Amniotic epithelial cell (primary cell): ENCODE data around the gene NRAS.
"Not testable (repeated sequence)": the region's sequence is repeated elsewhere in the genome, so short reads cannot be mapped to it uniquely, and the experiment has no call there.

Experiments
- DNase-seq: peaks from one replicate; pipeline ENCODE4 v3.0.0-alpha.2; 2010; ENCODE audit warnings: low read depth

The NRAS gene

DNA sequence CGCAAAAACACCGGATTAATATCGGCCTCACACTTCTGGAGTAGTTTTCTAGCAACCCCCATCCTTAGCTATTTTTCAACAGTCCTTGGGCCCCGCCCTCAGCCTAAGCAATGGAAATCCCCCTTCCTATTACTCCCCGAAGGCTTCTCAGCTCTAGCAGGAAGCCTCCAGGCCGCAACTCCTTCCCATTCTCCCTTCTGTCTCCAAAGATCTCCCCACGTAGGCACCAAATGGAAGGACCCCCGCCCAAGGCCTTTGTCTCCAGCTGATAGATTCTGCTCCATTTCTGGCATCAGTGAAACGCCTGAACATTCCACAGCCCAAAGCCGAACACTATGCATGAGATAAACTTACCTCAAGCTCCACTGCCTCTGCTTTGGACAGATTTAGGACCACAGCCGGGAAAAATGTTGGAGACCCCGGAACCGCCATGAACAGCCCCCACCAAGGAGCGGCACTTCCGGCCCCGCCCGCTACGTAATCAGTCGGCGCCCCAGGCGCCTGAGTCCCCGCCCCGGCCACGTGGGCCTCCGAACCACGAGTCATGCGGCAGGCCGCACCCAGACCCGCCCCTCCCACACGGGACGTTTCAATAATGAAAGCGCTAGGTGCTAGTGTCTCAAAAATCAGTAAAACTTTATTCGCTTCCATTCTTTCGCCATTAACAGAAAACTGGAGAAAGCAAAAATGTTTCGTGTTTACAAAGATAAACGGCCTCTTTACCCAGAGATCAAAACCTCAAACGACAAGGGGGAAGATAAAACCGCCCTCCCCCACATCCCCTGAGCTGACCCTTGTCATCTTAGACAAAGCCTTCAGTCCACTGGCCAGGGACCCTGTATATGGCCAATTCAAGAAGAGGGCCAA lies at the start of gene NRAS:
Gene NRAS (minus strand): TSS at position 468 of the 867 bp plus-strand sequence. CDS start 611 bp downstream, outside the sequence.
- peak; percentile 83 for DNase-seq

DNA sequence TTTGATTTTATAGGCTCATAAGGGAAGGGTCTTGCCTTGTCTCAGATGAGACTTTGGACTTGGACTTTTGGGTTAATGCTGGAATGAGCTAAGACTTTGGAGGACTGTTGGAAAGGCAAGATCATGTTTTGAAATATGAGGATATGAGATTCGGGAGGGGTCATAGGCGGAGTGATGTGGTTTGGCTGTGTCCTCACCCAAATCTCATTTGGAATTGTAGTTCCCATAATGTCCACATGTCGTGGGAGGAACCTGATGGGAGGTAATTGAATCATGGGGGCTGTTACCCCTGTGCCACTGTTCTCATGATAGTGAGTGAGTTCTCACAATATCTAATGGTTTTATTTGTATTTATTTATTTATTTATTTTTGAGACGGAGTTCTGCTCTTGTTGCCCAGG lies 48.1 kb upstream of the NRAS start:
- DNase-seq, result no peak

DNA sequence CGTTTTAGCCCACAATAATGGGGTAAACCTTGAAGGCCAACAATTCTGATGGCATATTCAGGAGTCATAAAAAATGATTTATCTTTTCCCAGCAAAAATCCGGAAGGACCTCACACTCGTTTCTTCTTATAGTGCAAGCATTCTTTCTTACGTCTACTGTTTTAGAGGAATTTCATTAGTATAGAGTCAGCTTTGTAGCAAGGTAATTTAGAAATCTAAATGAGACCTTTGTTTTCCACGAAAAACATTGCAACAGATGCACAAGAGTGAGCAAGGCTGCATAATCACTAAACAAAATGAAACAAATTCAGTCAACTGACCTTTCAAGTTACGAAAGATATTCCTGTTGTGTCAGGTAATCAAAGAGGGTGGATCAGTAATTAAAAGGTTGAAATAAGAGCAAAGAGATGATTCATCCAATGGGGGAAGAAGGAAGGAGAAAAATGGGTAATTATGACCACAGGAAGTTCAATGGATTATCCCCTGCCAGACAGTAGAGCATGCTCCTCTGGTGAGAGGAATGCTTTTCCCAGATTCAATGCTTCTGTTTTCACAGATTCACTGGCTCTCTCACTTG lies 41.8 kb upstream of the NRAS start:
- peak; percentile 63 for DNase-seq

DNA sequence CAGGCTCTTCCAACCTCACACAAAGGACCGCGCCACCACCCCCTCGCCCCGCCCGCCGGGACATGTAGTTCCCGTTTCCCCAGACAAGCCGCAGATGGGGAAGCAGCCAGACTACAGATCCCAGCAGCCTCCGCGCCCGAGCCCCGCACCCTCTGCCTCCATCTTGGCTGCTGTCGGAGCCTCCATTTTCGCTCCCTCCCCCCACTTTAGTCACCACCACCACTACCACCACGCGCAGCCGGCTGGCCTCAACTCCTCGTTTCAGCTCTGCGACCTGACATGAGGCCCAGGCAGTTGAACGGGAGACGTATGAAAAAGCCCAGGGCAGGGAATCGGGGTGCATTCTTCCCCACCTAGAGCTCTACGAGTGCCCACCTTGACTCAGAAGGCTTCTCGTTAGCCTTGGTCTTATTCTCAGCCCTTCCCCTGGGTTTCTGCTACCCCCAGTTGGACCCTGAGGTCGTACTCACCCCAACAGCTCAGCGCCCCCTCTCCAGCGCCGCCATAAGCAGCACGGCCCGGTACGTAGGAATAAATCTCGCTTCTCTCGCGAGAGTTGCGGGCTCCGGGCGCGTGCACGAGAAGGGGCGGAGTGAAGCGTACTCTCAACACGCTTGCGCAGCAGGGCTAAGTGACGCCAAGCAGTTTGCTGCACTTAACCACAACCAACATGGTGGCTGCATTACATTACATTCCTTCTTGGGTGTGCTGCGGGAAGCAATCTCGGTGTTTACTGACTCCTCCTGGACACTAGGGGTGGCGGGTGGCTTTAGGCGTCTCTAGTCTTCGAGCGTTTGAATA lies 41.1 kb upstream of the NRAS start, which contains the start of gene CSDE1:
Gene CSDE1 (minus strand): TSS at position 530 of the 801 bp plus-strand sequence. CDS start 18,094 bp downstream, outside the sequence.
- DNase-seq, result peak; percentile 98

DNA sequence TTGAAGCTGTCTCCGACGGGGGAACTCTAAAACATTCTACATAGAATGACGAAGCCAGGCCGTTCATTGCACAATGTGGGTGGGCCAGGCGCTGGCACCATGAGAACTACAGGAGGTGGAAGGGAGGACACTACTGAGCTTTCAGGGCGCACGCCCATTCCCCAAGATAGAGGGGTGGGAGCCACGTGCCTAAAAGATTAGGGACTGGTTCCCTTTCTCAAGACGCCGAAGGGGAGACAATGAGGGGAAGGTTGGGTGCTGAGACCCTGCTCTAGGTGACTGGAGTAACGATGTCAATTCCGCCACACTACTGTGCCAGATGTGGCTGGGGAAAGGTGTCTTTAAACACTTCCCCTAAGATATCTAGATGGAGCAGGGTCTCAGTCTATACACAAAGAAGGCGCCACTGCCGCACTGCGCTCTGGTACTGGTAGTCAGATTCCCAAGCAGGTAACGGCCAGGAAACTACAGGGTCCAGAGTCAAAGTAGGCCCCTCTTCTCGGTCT lies 40.4 kb upstream of the NRAS start:
- peak; percentile 65 for DNase-seq

DNA sequence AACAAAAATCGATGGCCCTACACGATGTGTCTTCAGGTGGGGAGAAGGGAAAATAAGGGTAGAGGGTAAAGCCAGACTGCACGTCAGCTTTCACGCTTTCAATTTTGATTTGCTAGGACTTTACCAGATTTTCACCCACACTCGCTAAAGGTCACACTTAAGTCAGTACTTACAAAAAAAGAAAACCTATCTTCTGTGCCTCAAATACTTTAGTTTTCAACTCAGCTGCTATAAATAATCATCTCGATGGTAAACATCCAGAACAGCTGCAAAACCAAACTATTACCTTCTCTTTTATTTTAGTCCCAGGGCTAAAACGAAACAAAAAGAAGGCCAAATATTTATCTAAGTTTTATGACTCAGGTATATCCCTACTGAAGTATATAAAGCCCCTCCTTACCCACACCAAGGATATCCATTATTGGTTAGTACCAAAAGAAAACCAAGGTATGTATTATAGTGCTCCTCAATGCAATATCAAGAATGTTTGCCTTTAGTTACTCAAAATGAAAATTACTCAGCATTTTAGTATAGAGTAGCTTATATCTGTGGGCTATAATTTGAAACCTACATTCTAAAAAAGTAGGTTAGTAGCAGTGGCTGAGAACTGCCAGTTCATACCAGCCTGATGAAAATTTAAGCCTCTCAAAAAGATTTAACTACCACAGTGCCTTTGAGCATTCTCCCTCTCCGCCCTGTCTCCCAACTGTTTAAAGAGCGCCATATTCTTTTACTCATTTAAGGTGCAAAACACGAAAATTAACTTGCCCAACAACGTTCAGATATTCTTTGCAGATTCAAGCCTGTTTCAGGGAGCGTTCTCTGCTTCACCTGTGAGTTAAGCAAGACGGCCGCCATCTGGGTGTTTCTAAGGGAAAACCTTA lies 39.7 kb upstream of the NRAS start:
- no peak for DNase-seq

DNA sequence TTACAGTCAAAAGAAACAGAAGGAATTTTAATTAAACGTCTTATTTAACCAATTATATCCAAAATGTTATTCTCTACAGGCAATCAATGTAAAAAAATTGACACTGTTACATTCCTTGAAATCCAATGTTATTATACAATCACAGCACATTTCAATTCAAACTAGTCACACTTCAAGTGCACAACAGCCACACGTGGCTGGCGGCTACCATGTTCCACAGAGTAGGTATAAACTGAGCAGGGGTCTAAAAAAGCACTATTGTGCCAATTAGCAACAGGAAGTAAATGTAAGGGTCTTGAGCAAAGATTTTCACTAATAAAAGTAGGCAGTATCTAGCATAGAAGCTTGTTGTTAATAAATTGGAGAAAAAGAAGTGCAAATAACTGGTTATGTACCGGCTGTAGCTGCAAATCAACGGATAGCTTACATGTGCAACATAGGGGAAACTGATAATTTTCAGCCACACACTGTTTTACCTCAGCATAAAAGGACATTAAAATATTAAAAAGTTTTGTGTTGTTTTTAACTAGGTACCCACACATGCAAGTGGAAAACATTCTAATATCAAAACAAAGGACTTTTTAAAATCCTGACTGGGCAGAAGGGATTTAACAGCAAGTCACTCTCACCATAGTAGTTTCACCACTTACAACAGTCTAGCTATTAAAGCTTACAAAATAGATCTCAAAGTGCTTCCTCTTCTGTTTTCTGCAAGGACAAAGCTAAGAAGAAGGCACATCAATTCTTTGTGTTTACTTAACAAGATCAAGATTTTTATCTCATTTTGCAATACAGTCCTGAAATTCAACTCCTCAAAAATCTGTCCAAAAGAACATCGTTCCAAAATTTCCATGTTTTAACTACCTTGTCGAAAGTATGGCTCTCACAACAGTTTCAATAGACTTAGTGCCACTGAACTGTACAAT lies 38.7 kb upstream of the NRAS start:
- DNase-seq, result no peak

DNA sequence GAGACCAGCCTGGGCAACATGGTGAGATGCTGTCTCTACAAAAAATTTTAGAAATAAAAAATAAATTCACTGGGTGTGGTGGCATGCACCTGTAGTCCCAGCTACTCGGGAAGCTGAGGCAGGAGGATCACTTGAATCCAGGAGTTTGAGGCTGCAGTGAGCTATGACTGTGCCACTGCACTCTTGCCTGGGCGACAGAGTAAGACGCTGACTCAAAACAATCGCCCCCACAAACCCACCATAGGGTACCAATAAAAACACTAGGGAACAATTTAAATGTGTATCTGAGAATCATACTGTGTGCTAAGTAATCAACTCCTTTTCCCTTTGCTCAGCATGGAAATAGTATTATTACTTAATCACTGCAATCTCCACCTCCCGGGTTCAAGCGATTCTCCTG lies 37.1 kb upstream of the NRAS start:
- DNase-seq, result not testable (repeated sequence)

DNA sequence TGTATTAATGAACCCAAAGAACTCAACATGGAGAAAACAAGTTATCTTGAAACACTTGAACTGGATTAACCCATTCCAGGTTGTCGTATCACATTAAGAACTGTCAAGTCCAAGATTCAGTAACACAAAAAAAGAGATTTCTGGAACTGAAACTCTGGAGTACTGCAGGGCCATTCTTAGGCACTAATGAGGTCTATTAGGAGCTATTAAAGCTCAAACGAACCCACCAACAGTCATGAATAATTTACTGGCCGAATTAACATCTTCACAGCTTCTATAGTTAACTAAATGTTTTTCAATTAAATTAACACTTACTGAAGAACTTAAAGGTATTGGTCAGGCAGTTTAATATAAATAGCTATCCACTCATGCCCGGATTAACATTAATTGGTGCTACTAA lies 36.6 kb upstream of the NRAS start:
- DNase-seq, result no peak

DNA sequence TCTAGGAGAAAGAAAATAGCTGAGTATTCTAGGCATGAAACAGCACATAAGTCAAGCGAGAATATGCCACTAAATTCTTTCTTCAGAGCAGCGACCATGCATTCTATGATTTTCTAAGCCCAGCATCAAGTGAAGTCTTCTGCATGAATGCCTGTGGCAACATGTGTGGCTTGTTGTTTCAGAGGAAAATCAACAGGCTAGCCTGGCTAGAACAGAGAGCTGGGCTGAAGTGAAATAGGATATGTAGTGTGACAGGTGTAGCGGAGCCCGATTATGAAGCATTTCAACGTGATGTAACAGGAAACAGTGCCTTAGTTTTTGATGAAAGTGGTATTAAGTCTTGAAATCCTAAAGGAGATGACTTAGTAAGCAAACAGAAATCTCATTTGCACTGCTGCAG lies 34.2 kb upstream of the NRAS start:
- peak; percentile 11 for DNase-seq

DNA sequence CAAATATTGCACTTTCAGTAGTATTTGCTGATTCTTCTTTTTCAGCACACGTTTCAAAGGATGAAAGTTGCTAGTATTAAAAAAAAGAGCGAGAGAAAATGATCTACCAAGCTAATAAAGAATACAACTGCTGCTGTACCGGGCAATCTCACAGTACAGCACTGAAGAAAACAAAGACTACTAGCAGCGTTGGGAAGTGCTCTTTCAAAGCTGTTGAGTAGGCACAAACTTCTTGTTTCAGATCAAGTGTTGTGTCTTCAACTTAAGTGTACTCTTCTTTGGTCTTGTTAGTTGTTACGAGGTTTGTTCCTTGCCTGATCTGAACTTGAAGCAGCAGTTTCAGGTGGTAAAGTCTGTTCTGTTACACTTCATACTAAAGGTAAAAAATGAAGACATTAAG lies 33.3 kb upstream of the NRAS start:
- DNase-seq, result no peak

DNA sequence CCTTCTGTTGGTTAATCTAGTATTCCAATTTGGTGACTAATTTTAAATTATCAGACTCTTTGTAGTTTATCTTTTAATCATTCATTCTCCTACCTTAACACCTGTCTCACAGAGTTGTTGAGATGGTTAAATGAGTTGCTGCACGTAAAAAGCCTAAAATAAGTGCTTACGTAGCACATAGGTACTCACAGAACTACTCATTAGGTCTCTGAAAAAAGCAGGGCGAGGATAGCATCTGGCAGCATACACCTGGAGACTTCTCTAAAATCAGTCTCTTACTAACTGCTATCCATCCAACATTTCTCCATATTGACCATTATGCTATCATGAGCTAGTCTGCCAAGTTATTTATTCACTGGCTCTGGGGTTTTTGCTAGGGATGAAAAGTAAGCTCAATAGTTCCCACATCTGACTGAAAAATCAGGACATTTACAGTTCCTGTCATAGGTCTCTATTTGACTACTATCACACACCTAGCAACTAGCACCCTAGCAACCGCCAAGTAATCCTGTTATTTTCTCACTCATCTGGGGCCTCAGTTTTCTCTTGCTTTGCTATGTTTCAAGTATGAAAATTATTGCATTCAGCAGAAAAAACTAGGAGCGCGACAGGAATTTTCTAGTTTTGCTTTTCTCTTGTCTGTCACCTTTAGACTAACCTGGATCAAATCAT lies 30.0 kb upstream of the NRAS start:
- no peak for DNase-seq

DNA sequence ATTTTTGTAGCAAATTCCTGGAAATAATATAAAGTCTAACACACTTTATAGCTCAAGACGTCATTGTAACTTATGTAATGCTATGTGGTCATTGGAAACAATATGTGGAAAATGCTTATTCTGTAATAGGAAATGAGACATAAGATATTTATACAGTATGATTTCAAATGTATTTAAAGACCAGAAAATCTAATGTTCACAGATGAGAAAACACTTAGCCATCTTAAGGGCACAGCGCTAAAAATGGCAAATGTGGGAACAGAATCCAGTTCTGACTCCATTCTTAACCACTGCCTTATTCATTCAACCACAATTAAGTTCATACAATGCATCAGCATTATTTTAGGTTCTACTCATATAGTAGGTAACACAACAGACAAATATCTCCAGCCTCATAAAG lies 28.7 kb upstream of the NRAS start:
- DNase-seq, result peak; percentile 35

DNA sequence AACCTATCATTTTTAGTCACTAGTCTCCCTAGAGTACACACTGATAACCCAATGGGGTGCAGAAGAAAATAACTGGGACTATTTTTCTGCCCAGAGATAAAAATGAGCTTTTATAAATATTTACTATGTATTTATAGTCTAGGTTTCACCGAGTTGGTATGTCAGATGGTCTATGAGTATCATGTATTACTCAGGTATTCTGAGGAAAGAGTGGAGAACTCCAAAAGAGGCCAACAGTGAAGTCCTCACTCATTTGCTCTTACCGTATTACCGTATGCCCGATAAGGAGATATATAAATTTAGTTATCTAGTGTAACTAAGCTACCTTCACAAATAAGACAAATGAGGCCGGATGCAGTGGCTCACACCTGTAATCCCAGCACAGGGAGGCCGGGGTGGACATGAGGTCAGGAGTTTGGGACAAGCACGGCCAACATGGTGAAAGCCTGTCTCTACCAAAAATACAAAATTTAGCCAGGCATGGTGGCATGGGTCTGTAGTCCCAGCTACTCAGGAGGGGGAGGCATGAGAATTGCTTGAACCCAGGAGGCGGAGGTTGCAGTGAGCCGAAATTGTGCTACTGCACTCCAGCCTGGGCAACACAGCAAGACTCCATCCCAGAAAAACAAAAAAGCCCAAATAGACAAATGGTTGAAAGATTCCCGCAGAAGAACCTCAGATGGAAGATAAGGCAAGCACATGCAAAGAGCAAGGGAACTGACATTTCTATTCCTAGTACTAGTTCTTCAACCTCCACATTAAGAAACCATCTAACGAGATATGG lies 25.6 kb upstream of the NRAS start:
- no peak for DNase-seq

DNA sequence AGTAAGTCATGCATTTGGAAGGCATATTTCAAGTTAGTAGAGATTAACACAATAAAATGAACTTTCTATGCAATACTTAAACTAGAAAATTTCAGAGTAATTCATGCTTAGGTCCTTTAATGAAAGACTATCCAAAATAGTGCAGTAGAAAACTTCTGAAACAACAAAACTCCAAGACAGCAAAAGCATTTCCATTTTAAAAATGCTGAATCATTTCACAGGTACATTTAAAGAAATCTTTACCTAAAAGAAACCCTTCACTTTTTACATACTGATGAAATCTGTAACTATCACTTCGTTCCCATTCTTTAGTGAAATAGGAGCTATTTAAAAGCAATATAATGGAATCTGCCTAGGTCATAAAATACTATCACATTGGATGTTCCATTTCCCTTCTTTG lies 23.8 kb upstream of the NRAS start:
- no peak for DNase-seq

DNA sequence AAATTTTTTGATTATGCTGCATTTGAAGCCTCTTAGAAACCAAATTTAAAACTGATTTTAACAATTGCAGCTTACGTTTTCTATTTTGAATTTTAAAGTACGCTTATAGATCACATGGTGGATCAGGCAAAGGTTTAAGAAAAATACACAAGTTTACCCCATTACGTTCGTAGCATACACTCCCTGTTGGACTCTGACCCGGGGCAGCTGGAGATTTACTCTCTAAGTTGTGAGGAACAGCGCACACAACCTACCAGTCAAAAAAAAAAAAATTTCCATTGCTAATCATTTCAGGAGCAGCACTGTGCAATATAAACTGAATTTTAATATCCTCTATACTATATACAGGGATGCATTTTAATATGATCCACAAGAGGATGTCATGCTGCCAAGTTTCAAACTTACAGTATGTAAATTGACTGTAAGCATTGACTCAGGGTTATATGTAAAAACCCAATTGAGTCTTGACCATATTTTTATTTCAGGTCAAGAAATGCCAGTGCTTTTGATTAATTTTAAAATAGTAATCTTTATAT lies 20.8 kb upstream of the NRAS start:
- no peak for DNase-seq

DNA sequence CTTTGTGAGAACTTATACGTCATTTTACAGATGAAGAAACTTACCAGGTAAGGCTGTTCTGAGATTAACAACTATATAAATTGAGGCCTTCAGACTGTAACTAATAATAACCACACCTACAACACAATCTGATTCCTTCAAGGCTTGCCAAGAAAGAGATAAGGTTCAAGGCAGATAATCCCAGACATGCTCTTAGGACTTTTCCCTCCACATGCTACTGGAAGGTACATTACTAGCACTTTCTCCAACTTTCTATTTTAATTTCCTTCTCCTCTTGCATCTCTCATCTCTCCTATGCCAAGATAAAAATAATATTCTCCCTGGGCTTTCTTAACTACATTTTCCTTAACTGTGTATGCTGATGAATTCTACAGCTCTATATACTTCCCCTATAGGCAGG lies 18.9 kb upstream of the NRAS start:
- DNase-seq, result no peak

DNA sequence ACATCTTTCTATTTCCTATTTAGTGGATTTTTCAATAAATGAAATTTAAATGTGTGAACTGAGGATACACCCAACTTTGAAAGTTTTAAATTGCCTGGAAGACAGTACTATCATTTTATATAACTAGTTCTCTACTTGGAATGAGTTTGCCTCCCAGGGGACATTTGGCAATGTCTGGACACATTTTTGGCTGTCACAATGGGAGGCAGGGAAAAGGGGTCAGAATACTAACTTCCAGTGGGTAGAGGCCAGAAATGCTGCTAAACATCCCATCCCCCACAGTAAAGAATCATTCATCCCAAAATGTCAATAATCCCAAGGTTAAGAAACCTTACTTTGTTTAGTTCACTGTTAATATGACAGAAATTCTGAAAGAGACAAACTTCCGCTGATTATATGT lies 13.2 kb upstream of the NRAS start:
- no peak for DNase-seq

DNA sequence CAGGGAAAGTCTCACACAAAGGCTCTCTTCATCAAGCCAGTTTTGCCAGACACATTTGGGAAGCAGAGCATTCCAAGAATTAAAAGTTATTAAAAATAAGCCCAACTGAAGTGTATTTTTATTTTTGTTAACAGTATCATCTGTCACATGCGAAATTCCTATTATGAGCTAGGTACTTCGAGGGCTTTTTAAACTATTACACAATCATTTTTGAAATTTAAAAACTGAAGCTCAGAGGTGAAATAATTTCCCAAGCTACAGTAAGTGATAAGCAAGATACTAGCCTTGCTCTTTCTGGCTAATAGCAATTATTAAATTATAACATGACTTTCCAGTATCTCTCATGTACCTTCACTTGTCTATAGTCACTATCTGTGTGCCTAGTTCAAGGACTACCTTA lies 12.0 kb upstream of the NRAS start:
- no peak for DNase-seq
